Kasumi-1 (cell line): ENCODE results near the gene PLB1.

ENCODE experiments used
- DNase-seq, 2 experiments: peaks; one replicate each; lab custom pipeline; 2025; lab: John Stamatoyannopoulos, UW

Gene PLB1

DNA sequence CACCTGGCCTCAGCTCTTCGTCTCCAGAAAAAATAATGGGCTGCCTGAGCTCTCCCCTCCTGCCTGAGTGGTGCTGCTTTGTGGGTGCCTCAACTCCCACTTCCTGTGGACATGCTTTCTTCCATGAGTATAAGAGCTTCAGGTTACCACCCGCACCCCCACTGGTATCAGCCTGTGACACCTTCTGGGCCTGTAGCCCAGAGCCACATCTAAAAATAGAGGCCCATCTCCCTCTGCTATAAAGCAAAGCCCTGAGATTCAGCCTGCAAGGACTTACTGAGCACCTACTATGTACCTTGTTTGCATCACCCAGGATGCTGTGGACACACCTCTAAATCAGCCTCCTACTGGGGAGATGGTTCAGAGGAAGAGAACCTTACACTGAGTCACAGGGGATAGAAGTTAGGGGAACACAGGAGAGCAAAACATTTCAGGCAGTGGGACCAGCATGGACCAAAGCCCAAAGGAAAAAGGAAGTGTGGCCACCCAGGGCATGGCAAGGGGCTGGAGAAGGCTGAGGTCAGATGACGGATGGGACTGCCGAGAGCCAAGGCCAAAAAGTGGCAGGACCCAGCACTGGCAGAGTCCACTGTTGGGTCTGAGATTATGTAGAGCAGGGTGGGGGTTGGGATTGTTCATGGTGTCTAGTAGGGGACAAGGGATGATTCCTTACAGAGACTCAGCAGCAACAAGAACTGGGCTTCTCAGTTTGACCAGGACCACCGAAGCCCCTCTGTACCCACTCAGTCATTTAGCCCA is 132.0 kb downstream of the PLB1 start:
- no peak for DNase-seq

- no peak for DNase-seq
These were observed 132.6 kb downstream of the PLB1 start for GRCh38 chr2:28628506-28628905.

DNA sequence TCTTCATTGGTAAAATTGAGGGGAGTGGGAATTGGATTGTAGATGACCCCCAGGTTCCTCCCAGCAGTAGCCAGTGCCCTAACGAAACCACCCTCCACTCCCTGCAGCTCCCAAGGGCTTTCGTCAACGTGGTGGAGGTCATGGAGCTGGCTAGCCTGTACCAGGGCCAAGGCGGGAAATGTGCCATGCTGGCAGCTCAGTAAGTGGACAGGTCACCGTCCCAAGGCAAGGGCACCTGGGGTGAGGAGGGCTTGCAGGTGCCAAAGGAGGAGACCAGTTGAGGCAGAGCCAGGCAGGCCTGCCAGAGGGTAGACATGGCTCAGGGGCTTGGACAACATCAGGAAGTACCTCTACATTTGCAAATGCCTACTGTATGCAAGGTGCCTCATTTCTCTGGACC is 133.1 kb downstream of the PLB1 start:
- DNase-seq, result no peak

DNA sequence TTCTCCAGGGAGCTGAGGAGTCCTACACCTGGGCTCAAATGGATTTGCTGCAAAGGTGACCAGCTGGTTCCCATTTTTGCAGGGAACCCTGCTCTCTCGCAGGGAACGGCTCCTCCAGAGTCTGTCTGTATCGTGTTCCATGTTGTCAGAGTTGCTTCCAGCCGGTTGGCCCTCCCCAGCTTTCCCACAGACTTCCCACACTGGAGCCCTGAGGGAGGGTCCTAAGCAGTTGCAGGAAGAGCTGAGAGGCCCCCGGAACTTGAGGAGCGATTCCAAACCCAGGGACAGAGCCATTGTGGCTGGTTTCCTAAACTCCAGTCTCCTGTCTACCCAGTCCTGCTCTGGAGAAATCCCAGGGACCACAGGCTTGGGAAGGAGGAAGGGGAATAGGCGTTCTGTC is 134.1 kb downstream of the PLB1 start:
- DNase-seq, result no peak

- DNase-seq, result no peak
These were observed 134.5 kb downstream of the PLB1 start for GRCh38 chr2:28630341-28630740.

DNA sequence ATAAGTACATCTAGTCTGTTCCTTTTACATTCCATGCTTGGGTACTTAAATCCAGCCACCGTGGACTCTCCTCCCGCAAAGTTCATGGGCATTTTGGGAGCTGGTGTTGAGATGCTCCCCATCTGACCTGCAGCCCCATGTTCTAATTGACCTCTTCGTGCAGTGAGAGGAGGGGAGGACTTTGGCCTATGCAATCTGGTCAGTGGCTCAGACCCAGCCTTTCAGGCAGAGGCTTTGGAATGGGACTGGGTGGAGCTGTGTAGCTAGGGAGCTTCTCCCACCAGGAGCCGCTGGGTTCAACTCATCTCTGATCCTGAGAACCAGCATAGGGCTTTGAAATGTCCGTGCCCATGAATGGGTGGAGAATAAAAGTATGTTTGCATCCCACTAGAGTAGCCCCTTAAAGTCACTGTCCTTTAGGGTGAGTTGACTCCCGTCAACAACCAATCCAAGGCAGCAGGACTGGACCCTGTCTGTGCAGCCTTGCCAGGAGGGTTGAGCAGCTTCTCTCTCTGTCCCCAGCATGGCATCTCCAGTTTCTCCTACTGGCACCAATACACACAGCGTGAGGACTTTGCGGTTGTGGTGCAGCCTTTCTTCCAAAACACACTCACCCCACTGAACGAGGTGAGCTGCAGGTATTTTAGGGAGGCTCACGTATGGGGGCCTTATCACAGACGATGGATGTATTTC is 135.8 kb downstream of the PLB1 start:
- DNase-seq, result no peak

GRCh38 chr2:28632791-28633190 is 136.9 kb downstream of the PLB1 start:
- DNase-seq, result no peak

GRCh38 chr2:28633204-28633603 is 137.3 kb downstream of the PLB1 start:
- DNase-seq, result no peak

GRCh38 chr2:28633746-28634145 is 137.9 kb downstream of the PLB1 start:
- no peak for DNase-seq

- DNase-seq, result no peak
These were observed 139.3 kb downstream of the PLB1 start for GRCh38 chr2:28635191-28635611.

GRCh38 chr2:28636491-28636890 is 140.6 kb downstream of the PLB1 start:
- DNase-seq, result no peak

GRCh38 chr2:28637066-28638047 is 141.5 kb downstream of the PLB1 start:
- DNase-seq, result no peak

GRCh38 chr2:28638102-28638501 is 142.2 kb downstream of the PLB1 start:
- DNase-seq, result no peak

GRCh38 chr2:28639092-28639691 is 143.3 kb downstream of the PLB1 start:
- DNase-seq, result no peak

GRCh38 chr2:28639836-28640235 is 144.0 kb downstream of the PLB1 start:
- no peak for DNase-seq

- DNase-seq, result no peak
These were observed 144.5 kb downstream of the PLB1 start for GRCh38 chr2:28640260-28640907.

DNA sequence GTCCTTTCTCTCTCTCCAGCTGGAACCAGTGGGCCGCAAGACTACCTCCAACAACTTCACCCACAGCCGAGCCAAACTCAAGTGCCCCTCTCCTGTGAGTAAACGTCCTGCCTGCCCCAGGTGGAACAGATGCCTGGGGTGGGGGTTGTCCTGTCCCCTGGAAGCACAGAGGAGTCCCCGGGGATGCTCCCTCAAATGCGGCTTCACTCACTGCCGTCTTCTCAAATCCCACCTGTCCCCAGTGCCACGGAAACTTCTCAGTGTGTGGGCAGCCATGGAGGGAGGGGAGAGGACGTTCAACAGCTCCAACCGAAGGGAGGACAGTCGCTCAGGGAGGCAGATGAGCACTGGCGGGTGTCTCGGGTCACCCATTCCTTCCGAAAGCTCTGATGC is 145.0 kb downstream of the PLB1 start:
- no peak for DNase-seq

DNA sequence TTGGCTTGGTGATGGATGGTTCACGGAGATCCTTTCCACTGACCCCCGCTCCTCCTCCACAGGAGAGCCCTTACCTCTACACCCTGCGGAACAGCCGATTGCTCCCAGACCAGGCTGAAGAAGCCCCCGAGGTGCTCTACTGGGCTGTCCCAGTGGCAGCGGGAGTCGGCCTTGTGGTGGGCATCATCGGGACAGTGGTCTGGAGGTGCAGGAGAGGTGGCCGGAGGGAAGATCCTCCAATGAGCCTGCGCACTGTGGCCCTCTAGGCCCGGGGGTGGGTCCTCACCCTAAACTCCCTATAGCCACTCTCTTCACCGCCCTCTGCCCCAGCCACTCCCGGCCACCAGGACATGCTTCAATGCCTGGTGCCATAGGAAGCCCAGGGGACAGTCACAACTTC is 146.9 kb downstream of the PLB1 start:
- no peak for DNase-seq

DNA sequence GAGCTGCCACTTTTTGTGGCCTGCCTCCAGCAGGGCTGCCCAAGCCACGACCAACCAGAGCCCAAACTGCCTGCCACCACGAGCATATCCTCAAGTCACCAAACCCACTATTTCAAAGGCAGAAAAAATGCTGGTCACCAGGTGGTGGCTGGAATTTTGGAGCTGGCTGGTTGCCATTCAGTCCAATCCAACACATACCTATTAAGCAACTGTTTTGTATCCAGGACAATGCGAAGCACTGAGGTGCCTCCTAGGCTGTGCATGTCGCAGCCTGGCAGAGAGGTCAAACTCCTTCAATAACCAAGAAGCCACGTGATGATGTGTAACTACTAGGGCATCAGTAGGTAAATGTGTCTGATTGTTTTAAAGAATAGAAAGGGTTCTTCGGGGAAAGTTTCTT is 147.5 kb downstream of the PLB1 start:
- no peak for DNase-seq

GRCh38 chr2:28643911-28644334 is 148.1 kb downstream of the PLB1 start:
- no peak for DNase-seq

- DNase-seq, result no peak
These were observed 148.9 kb downstream of the PLB1 start for GRCh38 chr2:28644760-28645159.

DNA sequence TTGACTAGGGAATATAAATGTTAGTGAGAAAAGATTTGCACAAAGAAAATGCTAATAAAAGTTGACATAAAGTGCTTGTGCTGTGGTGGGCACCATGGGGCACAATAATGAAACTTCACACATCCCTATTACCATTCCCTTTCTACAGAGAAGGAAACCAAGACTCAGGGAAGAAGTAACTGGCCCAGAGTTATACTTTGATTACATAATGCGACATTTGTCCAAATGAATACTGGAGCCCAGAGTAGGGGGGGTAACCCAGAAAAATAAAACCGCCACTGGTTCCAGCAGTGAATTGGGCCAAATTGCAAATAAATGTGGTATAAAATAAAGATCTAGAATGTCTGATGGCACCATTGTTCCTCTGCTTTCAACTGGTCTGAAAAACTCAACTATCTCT is 149.7 kb downstream of the PLB1 start:
- DNase-seq, result no peak
